Inflammatory macrophage treated with lipopolysaccharide for 1 hour (primary cell): ENCODE data around the gene KRTAP9-1.
"Not testable (repeated sequence)": the region's sequence is repeated elsewhere in the genome, so short reads cannot be mapped to it uniquely, and the experiment has no call there.

Experiments
- DNase-seq, 2 donors: peaks; one replicate each; pipeline ENCODE4 v3.0.0-alpha.2; 2020 to 2022

KRTAP9-1 gene

GRCh38 chr17:41189837-41190318 is at the start of gene KRTAP9-1:
KRTAP9-1 (plus strand) TSS chr17:41189887; CDS start chr17:41189887, 0 bp downstream.
- not testable (repeated sequence) for DNase-seq

GRCh38 chr17:41140360-41141131 is 49.1 kb upstream of the KRTAP9-1 start, which contains the start of gene KRTAP4-6:
KRTAP4-6 (minus strand) TSS chr17:41140544; CDS start chr17:41140487, 57 bp downstream.
- peak; percentile 35 to 36 for DNase-seq

- no peak for DNase-seq
Observed at GRCh38 chr17:41141361-41141760, 48.3 kb upstream of the KRTAP9-1 start.

- no peak for DNase-seq
Observed at GRCh38 chr17:41144846-41145245, 44.8 kb upstream of the KRTAP9-1 start.

- no peak for DNase-seq
Observed at GRCh38 chr17:41145261-41145660, 44.4 kb upstream of the KRTAP9-1 start.

GRCh38 chr17:41147531-41148204 is 42.0 kb upstream of the KRTAP9-1 start:
- DNase-seq: no peak

GRCh38 chr17:41148971-41149651 is 40.6 kb upstream of the KRTAP9-1 start:
- DNase-seq: not testable (repeated sequence)

- no peak for DNase-seq
Observed at GRCh38 chr17:41149652-41149985, 40.1 kb upstream of the KRTAP9-1 start, which contains the start of gene KRTAP4-5. KRTAP4-5 (minus strand) TSS chr17:41149825; CDS start chr17:41149767, 58 bp downstream.

- no peak for DNase-seq
Observed at GRCh38 chr17:41150026-41150425, 39.7 kb upstream of the KRTAP9-1 start.

- DNase-seq: no peak
Observed at GRCh38 chr17:41151525-41151924, 38.2 kb upstream of the KRTAP9-1 start.

GRCh38 chr17:41153856-41154255 is 35.8 kb upstream of the KRTAP9-1 start:
- DNase-seq: no peak

- DNase-seq: not testable (repeated sequence)
Observed at GRCh38 chr17:41160190-41160589, 29.5 kb upstream of the KRTAP9-1 start.

- DNase-seq: no peak
Observed at GRCh38 chr17:41160648-41161047, 29.0 kb upstream of the KRTAP9-1 start, which contains the start of gene KRTAP4-4. KRTAP4-4 (minus strand) TSS chr17:41160748; CDS start chr17:41160691, 57 bp downstream.

- DNase-seq: no peak
Observed at GRCh38 chr17:41163828-41164227, 25.9 kb upstream of the KRTAP9-1 start.

GRCh38 chr17:41167561-41167960 is 22.1 kb upstream of the KRTAP9-1 start:
- no peak for DNase-seq

- DNase-seq: no peak
Observed at GRCh38 chr17:41168121-41168520, 21.6 kb upstream of the KRTAP9-1 start, which contains the start of gene KRTAP4-3. KRTAP4-3 (minus strand) TSS chr17:41168221; CDS start chr17:41168172, 49 bp downstream.

GRCh38 chr17:41171886-41172285 is 17.8 kb upstream of the KRTAP9-1 start:
- no peak for DNase-seq

GRCh38 chr17:41176744-41177387 is 12.8 kb upstream of the KRTAP9-1 start:
- peak in 1 of 2 donors; percentile 12 for DNase-seq

- no peak for DNase-seq
Observed at GRCh38 chr17:41177727-41178271, 11.9 kb upstream of the KRTAP9-1 start, which contains the start of gene KRTAP4-2. KRTAP4-2 (minus strand) TSS chr17:41178221; CDS start chr17:41178164, 57 bp downstream.

GRCh38 chr17:41178341-41178740 is 11.3 kb upstream of the KRTAP9-1 start:
- DNase-seq: peak; percentile 21 to 58

GRCh38 chr17:41178843-41179616 is 10.7 kb upstream of the KRTAP9-1 start:
- no peak for DNase-seq
